GM18502 (cell line): ENCODE results near the gene GPR37L1.

ENCODE experiments used
- ATAC-seq: cut with Tn5 transposase; IDR thresholded peaks from one replicate; pipeline ENCODE4 v1.9.1; 2021; ENCODE audit warnings: mild to moderate bottlenecking; ENCODE audit not compliant: unreplicated experiment, poor library complexity

Gene GPR37L1

DNA sequence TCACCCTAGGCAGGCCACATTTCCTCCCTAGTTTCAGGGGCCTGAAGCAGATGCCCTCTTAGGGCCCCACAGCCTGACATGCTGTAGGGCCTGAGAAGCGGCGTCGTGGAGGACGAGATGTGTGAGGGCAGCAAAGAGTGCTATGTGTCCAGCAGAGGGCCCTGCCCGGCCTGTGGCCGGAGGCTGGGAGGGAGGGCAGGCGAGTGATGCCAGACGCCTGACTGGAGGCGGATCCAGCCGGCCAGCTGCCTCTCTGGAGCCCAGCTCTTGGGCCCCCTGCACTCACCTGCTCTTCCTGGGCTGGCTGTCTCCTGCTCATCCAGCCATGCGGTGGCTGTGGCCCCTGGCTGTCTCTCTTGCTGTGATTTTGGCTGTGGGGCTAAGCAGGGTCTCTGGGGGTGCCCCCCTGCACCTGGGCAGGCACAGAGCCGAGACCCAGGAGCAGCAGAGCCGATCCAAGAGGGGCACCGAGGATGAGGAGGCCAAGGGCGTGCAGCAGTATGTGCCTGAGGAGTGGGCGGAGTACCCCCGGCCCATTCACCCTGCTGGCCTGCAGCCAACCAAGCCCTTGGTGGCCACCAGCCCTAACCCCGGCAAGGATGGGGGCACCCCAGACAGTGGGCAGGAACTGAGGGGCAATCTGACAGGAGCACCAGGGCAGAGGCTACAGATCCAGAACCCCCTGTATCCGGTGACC, at the start of gene GPR37L1:
Gene GPR37L1, plus strand, starts transcription at position 279 of the 697 bp plus-strand sequence. Its CDS starts 47 bp downstream, at position 326.
- ATAC-seq = no peak

- ATAC-seq = no peak
Measured at GRCh38 chr1:202073206-202073605, 49.5 kb upstream of the GPR37L1 start.

DNA sequence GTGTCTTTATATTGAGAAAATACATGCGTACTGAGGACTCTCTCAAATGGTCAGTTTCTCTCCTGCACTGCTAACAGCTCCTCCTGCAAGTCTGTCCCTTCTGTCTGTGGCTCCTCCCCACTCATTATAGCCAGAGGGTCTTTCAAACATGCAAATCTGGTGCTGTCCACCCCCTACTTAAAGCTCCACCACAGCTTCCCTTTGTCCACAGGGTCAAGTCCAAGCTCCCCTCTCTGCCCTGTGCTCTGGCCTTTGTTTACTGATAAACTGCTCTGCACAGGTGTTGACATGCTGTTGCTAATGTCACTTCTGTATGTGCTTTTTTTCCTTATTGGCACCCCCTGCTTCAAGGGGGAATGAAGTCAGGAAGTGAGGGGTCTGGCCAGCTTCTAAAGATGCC, 47.7 kb upstream of the GPR37L1 start:
- no peak for ATAC-seq

GRCh38 chr1:202075389-202075788, 47.3 kb upstream of the GPR37L1 start:
- no peak for ATAC-seq

DNA sequence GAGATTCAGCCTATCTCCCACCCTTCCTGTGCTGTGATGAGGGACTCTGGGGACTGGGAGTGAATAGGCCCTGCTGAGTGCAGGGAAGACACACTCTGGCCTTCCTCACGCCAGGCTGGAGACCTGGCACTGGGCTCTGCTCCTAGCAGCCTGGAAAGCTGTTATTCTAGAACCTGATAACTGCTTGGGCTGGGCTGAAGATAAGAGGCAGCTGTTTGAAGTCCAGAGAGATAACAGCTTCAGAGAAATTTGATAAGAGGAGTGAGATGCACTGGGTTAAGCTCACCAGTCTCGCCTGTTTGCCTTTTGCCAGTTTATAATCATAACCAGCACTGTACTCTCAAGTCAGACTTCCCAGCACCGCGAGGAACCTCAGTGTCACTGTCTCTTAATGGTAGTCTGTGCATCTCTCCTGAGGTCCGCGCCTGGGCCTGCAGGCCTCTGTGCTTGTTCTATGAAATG, 46.6 kb upstream of the GPR37L1 start:
- no peak for ATAC-seq

GRCh38 chr1:202078241-202078640, 44.5 kb upstream of the GPR37L1 start:
- ATAC-seq = no peak

DNA sequence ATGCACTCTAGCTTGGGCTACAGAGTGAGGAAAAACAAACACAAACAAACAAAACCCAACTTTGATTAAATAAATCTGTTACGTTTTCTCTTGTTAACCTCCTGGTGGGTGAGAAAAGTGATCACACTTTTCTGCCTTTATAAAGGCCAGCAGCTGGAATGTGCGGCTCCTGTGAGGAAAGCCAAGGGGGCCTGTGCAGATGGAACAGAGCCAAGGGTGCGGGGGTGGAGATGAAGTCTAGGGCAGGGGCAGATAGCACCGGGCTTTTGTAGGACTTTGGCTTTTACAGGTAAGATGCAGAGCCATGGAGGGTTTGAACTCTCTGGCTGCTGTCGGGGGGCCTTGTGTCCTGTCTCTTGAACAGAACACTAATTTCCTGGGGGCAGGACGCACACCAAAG, 40.7 kb upstream of the GPR37L1 start:
- ATAC-seq = no peak

- ATAC-seq = no peak
Measured at GRCh38 chr1:202084791-202085681, 37.7 kb upstream of the GPR37L1 start.

- ATAC-seq = no peak
Measured at GRCh38 chr1:202085682-202086373, 36.9 kb upstream of the GPR37L1 start.

DNA sequence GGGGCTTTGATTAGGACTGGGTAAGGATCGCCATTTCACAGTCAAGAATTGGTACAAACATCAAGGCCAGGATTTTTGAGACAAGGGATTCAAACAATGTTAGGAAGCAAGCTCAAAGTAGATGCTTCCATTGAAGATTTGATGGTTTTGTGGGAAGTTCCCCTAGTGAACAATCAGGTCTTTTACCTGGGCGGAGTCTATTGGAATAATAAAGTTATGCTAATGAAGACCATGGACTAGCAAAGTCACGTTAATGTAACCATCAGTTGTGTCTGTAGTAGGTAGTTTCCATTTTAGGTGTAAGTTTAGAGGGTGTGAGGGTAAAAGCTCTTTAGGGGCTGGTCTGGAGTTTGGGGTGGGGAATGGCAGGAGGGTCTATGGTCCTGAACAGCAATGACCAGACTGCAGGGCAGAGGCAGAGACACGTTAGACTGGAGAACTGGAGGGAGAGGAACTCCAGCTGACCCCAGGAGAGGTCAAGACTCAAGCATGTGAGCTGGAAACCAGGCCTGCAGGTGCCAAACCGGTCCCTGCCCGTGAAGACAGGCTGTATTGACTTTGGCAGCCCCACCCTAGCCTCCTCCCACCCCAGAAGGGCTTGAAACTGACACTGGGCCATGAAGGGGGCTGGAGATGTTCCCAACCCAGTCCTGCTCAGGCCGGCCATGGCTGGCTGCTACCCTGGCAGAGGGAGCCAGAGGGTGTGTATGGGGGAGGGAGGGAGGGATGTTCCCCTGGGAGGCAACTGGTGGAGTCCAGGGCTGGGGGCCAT, 36.0 kb upstream of the GPR37L1 start:
- no peak for ATAC-seq

- no peak for ATAC-seq
Measured at GRCh38 chr1:202088206-202088605, 34.5 kb upstream of the GPR37L1 start.

GRCh38 chr1:202090994-202091393, 31.7 kb upstream of the GPR37L1 start:
- ATAC-seq = no peak

GRCh38 chr1:202093858-202094257, 28.9 kb upstream of the GPR37L1 start:
- ATAC-seq = no peak

DNA sequence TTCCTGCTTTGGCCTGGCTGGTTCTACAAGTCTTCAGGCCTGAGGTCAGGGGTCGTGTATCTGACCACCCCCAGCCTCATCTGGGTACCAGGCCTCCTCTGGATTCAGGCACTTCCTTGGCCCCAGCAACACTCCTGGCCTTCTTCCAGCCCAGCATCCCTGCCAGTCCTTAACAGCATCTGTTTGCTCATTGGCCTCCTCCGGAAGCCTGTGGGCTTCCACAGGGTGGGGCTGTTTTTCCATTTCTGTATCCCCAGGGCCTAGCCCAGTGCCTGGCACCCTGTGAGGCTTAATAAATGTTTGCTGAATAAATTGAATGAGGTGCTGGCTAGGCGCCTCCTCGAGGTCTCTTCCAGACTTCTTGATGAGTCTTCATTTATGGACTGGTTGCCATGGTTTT, 21.5 kb upstream of the GPR37L1 start:
- ATAC-seq = no peak

DNA sequence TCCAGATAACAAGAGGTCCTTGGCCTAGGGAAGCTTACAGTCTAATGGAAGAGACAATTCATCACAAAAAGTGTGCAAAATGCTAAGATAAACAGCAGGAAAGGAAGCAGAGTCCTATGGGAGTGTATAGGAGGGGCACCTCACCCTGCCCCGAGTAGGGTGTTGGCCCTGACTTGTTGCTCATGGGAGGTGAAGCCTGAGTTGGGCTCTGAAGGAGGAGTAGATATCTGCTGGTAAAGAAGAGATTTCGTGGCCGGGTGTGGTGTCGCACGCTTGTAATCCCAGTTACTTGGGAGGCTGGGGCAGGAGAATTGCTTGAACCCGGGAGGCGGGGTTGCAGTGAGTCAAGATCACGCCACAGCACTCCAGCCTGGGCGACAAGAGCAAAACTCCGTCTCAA, 18.6 kb upstream of the GPR37L1 start:
- ATAC-seq = no peak

DNA sequence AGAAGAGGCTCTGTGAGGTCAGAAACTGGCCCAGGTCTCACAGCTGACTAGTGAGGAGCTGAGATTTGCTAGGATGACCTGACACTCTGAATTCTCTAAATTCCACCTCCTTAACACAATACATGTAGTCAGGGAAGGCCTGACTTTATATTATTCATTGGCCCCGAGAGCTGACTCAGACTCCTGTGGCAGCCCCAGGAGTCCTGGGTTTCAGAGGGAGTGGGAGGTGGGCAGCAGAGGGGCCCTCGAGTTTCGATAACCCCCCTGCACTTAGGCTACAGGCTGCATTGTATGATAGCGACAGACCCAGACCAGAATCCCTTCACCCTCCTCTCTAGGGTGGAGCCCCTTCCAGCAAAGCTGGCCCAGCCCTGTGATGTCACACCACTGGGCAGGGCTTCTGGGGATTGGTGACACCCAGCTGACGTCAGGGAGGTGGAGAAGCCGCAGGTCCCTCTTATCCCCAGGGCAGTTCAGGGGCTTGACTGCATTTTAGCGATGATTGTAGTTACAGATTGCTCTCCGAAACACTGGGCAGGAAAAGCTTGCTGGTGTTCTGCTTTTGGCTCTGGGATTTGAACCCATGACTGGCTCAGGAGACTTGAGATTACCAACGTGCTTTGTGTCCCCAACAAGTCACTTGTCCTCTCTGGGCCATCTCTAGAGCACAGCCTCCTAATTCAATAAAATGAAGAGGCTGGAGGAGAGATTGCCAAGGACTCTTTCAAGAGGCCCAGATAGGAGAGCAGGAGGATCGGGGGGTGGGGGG, 17.0 kb upstream of the GPR37L1 start:
- ATAC-seq = no peak

GRCh38 chr1:202106340-202107254, 16.1 kb upstream of the GPR37L1 start:
- ATAC-seq = no peak

GRCh38 chr1:202107321-202107761, 15.4 kb upstream of the GPR37L1 start:
- no peak for ATAC-seq
